NT2/D1 (cell line): Measurements from ENCODE around the gene MKLN1.

Experiments used
- DNase-seq: peaks from one replicate; pipeline ENCODE4 v3.0.0-alpha.2; 2011; ENCODE audit warnings: low read depth, low spot score
- H3K27me3 ChIP-seq: 2 replicates; pipeline ENCODE4 v1.6.0; 2011; ENCODE audit warnings: mild to moderate bottlenecking; ENCODE audit not compliant: insufficient read length, insufficient read depth
- H3K36me3 ChIP-seq: 2 replicates; pipeline ENCODE4 v1.6.1; 2011; ENCODE audit warnings: mild to moderate bottlenecking, low read length, mixed read lengths; ENCODE audit not compliant: insufficient read depth, insufficient read length
- H3K4me1 ChIP-seq: 2 replicates; pipeline ENCODE4 v1.5.1; 2011; ENCODE audit not compliant: insufficient read depth, insufficient read length
- H3K4me3 ChIP-seq: 2 replicates; pipeline ENCODE4 v1.5.1; 2011; ENCODE audit warnings: low read depth; ENCODE audit not compliant: insufficient read length
- H3K9ac ChIP-seq: 2 replicates; pipeline ENCODE4 v1.6.0; 2011; ENCODE audit warnings: low read depth; ENCODE audit not compliant: insufficient read length
- H3K9me3 ChIP-seq: 2 replicates; pipeline ENCODE4 v1.5.1; 2011; ENCODE audit warnings: mild to moderate bottlenecking, low read length; ENCODE audit not compliant: insufficient read depth
- SUZ12 ChIP-seq: IDR thresholded peaks from 2 replicates; pipeline ENCODE4 v1.6.1; 2011; ENCODE audit not compliant: insufficient read length, insufficient read depth; ENCODE audit errors: extremely low read depth
- YY1 ChIP-seq: IDR thresholded peaks from 2 replicates; pipeline ENCODE4 v1.6.1; 2011; ENCODE audit not compliant: insufficient read length, insufficient read depth
- ZNF274 ChIP-seq: IDR thresholded peaks from 2 replicates; pipeline ENCODE4 v1.6.1; 2011; ENCODE audit warnings: mild to moderate bottlenecking, low read depth, low read length

The MKLN1 gene

GRCh38 chr7:131471250-131472004 is 143.8 kb downstream of the MKLN1 start:
- H3K4me1 ChIP-seq, result no peaks in the 10 kb centered on the region
- no peak for DNase-seq
- H3K4me3 ChIP-seq, result no peak overlapping the region
- H3K36me3 ChIP-seq, result peaks cover 48% of the 10 kb centered on the region
- TF ChIP-seq SUZ12 (no peak), YY1 (no peak), ZNF274 (no peak)
- no peaks in the 10 kb centered on the region for H3K27me3 ChIP-seq
- no peaks in the 10 kb centered on the region for H3K9me3 ChIP-seq
- H3K9ac ChIP-seq, result no peak overlapping the region

GRCh38 chr7:131476740-131477139 is 149.1 kb downstream of the MKLN1 start:
- H3K9ac ChIP-seq, result no peak overlapping the region
- no peak for TF ChIP-seq SUZ12
- no peak for TF ChIP-seq ZNF274
- TF ChIP-seq YY1, result no peak
- no peaks in the 10 kb centered on the region for H3K4me1 ChIP-seq
- DNase-seq, result no peak
- H3K27me3 ChIP-seq, result no peaks in the 10 kb centered on the region
- H3K9me3 ChIP-seq, result no peaks in the 10 kb centered on the region
- peaks cover 12% of the 10 kb centered on the region for H3K36me3 ChIP-seq
- no peak overlapping the region for H3K4me3 ChIP-seq

- Histone ChIP-seq H3K4me1 (no peaks in the 10 kb centered on the region), H3K27me3 (no peaks in the 10 kb centered on the region), H3K9ac (no peak overlapping the region), H3K4me3 (no peak overlapping the region), H3K9me3 (no peaks in the 10 kb centered on the region), H3K36me3 (peaks cover 5% of the 10 kb centered on the region)
- no peak for TF ChIP-seq ZNF274
- TF ChIP-seq SUZ12, result no peak
- TF ChIP-seq YY1, result no peak
- DNase-seq, result no peak
Observed at GRCh38 chr7:131480384-131481315, 153.0 kb downstream of the MKLN1 start.

GRCh38 chr7:131482800-131483199 is 155.1 kb downstream of the MKLN1 start:
- no peaks in the 10 kb centered on the region for H3K27me3 ChIP-seq
- no peaks in the 10 kb centered on the region for H3K9me3 ChIP-seq
- H3K9ac ChIP-seq, result no peak overlapping the region
- peaks cover 5% of the 10 kb centered on the region for H3K36me3 ChIP-seq
- no peak for DNase-seq
- H3K4me3 ChIP-seq, result no peak overlapping the region
- no peaks in the 10 kb centered on the region for H3K4me1 ChIP-seq
- TF ChIP-seq ZNF274 (no peak), SUZ12 (no peak), YY1 (no peak)

GRCh38 chr7:131483586-131483985 is 155.9 kb downstream of the MKLN1 start:
- TF ChIP-seq ZNF274 (no peak), YY1 (no peak), SUZ12 (no peak)
- Histone ChIP-seq H3K4me3 (no peak overlapping the region), H3K9me3 (no peaks in the 10 kb centered on the region), H3K27me3 (no peaks in the 10 kb centered on the region), H3K4me1 (no peaks in the 10 kb centered on the region), H3K36me3 (peaks cover 5% of the 10 kb centered on the region), H3K9ac (no peak overlapping the region)
- DNase-seq, result no peak

GRCh38 chr7:131486346-131486745 is 158.7 kb downstream of the MKLN1 start:
- Histone ChIP-seq H3K4me1 (no peaks in the 10 kb centered on the region), H3K4me3 (no peak overlapping the region), H3K9ac (no peak overlapping the region), H3K36me3 (peaks cover 8% of the 10 kb centered on the region), H3K9me3 (no peaks in the 10 kb centered on the region), H3K27me3 (no peaks in the 10 kb centered on the region)
- no peak for DNase-seq
- TF ChIP-seq ZNF274 (no peak), SUZ12 (no peak), YY1 (no peak)

GRCh38 chr7:131487217-131487616 is 159.5 kb downstream of the MKLN1 start:
- H3K4me1 ChIP-seq, result no peaks in the 10 kb centered on the region
- no peaks in the 10 kb centered on the region for H3K27me3 ChIP-seq
- H3K4me3 ChIP-seq, result no peak overlapping the region
- TF ChIP-seq YY1 (no peak), ZNF274 (no peak), SUZ12 (no peak)
- peaks cover 8% of the 10 kb centered on the region for H3K36me3 ChIP-seq
- H3K9ac ChIP-seq, result no peak overlapping the region
- no peak for DNase-seq
- H3K9me3 ChIP-seq, result no peaks in the 10 kb centered on the region
